Mucosa of descending colon (tissue), 3 donors: Measurements from ENCODE around the gene FCN2. TPM values are rescaled to one million over a fixed set of nuclear protein-coding genes. Genes with fewer than 3 reads are reported as not detected.

Experiments
- ATAC-seq: fragments of 200-7000 bp; cut with Tn5 transposase; one replicate; pipeline ENCODE4 v1.9.1; 2020; ENCODE audit warnings: mild to moderate bottlenecking, moderate library complexity
- DNase-seq, 3 donors: peaks; one replicate each; pipeline ENCODE4 v3.0.0-alpha.2; 2020
- H3K36me3 ChIP-seq: fragments of 200-600 bp; one replicate; pipeline ENCODE4 v1.8.0; 2021; ENCODE audit warnings: low read depth, mild to moderate bottlenecking
- H3K4me1 ChIP-seq: fragments of 200-600 bp; one replicate; pipeline ENCODE4 v1.8.0; 2021; ENCODE audit warnings: low read depth, mild to moderate bottlenecking
- H3K4me3 ChIP-seq: fragments of 200-600 bp; one replicate; pipeline ENCODE4 v1.8.0; 2021; ENCODE audit warnings: mild to moderate bottlenecking
- H3K9me3 ChIP-seq: fragments of 200-600 bp; one replicate; pipeline ENCODE4 v1.8.0; 2021; ENCODE audit warnings: mild to moderate bottlenecking
- CTCF ChIP-seq: fragments of 200-600 bp; IDR thresholded peaks from one replicate; pipeline ENCODE4 v1.8.0; 2022; ENCODE audit warnings: antibody characterized with exemption, mild to moderate bottlenecking
- intact Hi-C, 2 donors: fragments of 100-400 bp; cut with DNase I in 1 of 2; cut with micrococcal nuclease in 1 of 2; formaldehyde crosslinking; loops; one replicate each; pipeline versions ENCODE4 v1.11.0 to v1.11.1; 2022; cut with DNase I, micrococcal nuclease
- total RNA-seq, 3 donors: library from RNA; stranded (reverse); fragmentation: NEBNext Ultra II Directional in 2 of 3; extraction: Animal tissue kit (Norgen Biotek cat#: 25700) in 2 of 3; gene quantifications; one replicate each; pipeline versions ENCODE4 v1.2.1 to v1.2.4, GENCODE V29; 2021 to 2023
- donor health status: DM: no; HTN: no; CAD: no; lungs with moderate emphysema.
- donor health status: DM: no; HTN: no; CAD: no.
- donor health status: DM: no; HTN: yes; CAD: no.

The FCN2 gene
- total RNA-seq, 3 donors from 2014 or later = not detected

- H3K4me3 ChIP-seq = no peak overlapping the region
- no peaks in the 10 kb centered on the region for H3K9me3 ChIP-seq
Measured at GRCh38 chr9:134885679-134886412, 5.2 kb downstream of the FCN2 start.

GRCh38 chr9:134886413-134886913 is 5.9 kb downstream of the FCN2 start:
- ATAC-seq (no peak), DNase-seq (no peak)
- no peak overlapping the region for H3K4me3 ChIP-seq
- H3K36me3 ChIP-seq = no peaks in the 10 kb centered on the region
- intact Hi-C loops = no loop called here
- TF ChIP-seq CTCF = no peak
- H3K9me3 ChIP-seq = no peaks in the 10 kb centered on the region
- no peaks in the 10 kb centered on the region for H3K4me1 ChIP-seq

More at GRCh38 chr9:134885679-134886412, 5.2 kb downstream of the FCN2 start:
- H3K4me1 ChIP-seq = no peaks in the 10 kb centered on the region
- no peak for DNase-seq
- no peak for TF ChIP-seq CTCF
- intact Hi-C loops = no loop called here
- ATAC-seq = no peak
- H3K36me3 ChIP-seq = no peaks in the 10 kb centered on the region

- TF ChIP-seq CTCF = no peak
- ATAC-seq (no peak), DNase-seq (no peak)
- Histone ChIP-seq H3K4me1 (no peaks in the 10 kb centered on the region), H3K4me3 (no peak overlapping the region), H3K9me3 (no peaks in the 10 kb centered on the region), H3K36me3 (no peaks in the 10 kb centered on the region)
- intact Hi-C loops = no loop called here
Measured at GRCh38 chr9:134887219-134887618, 6.6 kb downstream of the FCN2 start.

- no peak overlapping the region for H3K4me3 ChIP-seq
- intact Hi-C loops = no loop called here
Measured at GRCh38 chr9:134887686-134888602, 7.3 kb downstream of the FCN2 start.

More at GRCh38 chr9:134887686-134888602, 7.3 kb downstream of the FCN2 start:
- Histone ChIP-seq H3K36me3 (no peaks in the 10 kb centered on the region), H3K9me3 (no peaks in the 10 kb centered on the region), H3K4me1 (no peaks in the 10 kb centered on the region)
- no peak for ATAC-seq
- DNase-seq = no peak
- no peak for TF ChIP-seq CTCF
